Measurements from ENCODE around the gene ABCC9.

DNA sequence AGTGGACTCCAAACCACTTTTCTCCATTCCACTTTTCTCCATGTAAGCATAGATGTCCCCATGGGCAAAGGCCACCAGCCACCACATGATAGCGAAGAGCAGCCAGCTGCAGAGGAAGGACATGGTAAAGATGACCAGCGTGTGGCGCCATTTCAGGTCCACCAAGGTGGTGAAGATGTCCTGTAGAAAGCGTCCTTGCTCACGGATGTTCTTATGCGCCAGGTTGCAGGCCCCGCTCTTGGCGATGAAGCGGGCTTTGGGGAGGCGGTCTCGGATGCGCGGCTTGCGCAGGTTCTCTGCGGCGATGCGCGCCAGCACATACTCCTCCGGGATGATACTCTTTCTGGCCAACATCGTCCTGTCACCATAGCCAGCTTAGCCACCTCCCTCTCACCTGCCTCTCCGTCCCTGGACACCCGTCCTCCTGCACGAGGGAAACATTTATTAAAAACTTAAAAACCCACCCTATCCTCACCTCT, 167.9 kb downstream of the ABCC9 start:
- no peak for TF ChIP-seq POLR2A (IDR thresholded peaks at IDR 0.05)
- TF ChIP-seq, protein P1, sequence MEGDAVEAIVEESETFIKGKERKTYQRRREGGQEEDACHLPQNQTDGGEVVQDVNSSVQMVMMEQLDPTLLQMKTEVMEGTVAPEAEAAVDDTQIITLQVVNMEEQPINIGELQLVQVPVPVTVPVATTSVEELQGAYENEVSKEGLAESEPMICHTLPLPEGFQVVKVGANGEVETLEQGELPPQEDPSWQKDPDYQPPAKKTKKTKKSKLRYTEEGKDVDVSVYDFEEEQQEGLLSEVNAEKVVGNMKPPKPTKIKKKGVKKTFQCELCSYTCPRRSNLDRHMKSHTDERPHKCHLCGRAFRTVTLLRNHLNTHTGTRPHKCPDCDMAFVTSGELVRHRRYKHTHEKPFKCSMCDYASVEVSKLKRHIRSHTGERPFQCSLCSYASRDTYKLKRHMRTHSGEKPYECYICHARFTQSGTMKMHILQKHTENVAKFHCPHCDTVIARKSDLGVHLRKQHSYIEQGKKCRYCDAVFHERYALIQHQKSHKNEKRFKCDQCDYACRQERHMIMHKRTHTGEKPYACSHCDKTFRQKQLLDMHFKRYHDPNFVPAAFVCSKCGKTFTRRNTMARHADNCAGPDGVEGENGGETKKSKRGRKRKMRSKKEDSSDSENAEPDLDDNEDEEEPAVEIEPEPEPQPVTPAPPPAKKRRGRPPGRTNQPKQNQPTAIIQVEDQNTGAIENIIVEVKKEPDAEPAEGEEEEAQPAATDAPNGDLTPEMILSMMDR (IDR thresholded peaks at IDR 0.05), result peak in 1 of 6 experiments; percentile 10

Data from Peyer's patch (tissue), 4 donors.